Ramos (cell line): ENCODE measurements around the gene FAM181A.

ENCODE experiments used
- in situ Hi-C: fragments of 300-500 bp; cut with MboI; formaldehyde crosslinking; loops from one replicate; pipeline ENCODE4 v1.14.3; 2022; ENCODE audit warnings: low sequenced_read_pairs; ENCODE audit not compliant: unreplicated experiment

FAM181A gene

GRCh38 chr14:93902619-93903307 is 24.4 kb upstream of the FAM181A start:
- in situ Hi-C loops, result no loop called here

- in situ Hi-C loops, result no loop called here
These were observed 23.6 kb upstream of the FAM181A start for GRCh38 chr14:93903342-93904184.

DNA sequence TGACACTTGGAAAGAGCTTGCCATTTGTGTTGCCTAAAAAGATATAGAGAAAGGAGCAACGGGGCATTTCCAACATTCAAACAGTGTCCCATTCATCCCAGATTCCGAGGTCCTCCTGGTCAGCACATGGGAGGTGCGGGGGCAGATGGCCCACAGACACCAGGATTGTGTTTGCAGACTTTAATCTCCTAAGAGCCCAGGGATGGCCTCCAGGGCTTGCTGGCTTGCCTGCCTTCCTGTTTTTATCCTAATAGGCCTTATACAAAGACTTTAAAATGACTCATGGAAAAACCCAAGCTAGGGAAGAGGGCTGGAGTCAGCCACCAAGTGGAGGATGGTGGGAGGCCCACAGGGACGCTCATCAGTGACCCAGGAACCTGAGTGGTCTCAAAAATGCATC is 21.5 kb upstream of the FAM181A start:
- in situ Hi-C loops, result no loop called here

DNA sequence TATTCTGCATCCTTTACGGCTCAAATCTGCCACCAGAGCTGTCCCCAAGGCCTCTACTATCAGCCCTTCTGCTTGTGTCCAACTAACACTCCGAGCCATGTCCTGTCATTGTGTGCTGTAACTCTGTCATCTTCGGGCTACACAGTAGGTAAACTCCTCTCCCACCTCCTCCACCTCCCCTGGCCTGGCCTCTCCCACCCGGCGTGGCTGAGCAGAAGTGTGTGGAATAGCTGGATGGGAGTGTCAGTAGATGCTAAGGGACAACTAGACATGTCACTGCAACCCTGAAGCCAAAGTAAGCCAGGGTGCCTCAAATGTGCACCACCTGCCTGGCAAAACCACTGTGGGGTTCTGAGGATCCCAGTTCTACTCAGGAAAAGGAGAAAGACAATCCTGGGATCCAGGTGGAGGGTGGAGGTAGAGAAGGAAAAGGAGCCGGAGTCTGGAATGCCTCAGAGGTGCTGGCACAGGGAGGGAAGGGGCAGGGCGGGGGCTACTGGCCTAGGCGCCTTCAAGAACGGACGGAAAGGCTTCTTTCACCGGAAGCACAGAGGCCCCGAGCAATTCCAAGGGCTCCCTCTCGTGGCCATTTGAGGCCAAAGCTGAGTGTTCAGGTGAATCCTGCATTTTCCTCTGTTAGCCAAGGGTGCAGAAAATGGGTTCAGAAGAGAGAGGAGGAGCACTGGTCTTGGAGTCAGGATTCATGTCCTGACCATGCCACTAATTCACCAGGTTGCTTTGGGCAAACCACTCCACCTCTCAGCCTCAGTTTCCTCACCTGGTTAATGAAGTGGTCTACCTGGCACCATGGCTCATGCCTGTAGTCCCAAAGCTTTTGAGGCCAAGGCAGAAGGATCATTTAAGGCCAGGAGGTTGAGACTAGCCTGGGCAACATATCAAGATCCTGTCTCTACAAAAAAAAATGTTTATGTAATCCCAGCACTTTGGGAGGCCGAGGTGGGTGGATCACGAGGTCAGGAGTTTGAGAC is 20.5 kb upstream of the FAM181A start:
- in situ Hi-C loops, result no loop called here

- in situ Hi-C loops, result no loop called here
These were observed 17.6 kb upstream of the FAM181A start for GRCh38 chr14:93909429-93910128.

DNA sequence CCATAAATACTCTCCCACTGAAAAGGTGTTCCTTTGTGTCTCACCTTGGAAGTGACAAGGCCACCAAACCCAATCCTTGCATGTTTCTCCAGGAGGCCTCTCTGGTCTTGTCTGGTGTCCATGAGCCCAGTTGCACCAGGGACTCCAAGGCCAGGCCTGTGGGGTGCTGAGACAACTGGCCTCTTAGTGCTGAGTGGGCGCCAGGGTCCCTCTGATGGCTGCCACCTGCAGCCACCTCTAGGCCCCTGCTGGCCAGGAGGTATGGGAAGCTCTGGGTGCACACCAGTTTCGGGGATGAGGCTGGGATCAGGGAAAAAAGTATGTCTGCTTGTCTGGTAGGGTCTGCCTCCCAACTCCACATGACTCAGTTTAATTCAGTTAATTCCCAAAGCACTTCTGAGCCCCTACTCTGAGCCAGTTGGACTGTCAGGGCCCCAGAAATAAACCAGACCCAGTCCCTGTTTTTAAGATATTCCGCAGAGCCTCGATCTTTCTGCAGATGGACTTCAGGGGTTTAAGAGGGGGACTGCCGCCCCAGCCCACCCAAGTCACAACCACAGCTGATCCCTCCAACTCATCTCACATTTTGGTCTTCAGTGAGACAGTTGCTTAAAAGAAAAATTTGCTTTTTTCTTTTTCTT is 15.0 kb upstream of the FAM181A start:
- in situ Hi-C loops, result no loop called here

- in situ Hi-C loops, result no loop called here
These were observed 14.4 kb upstream of the FAM181A start for GRCh38 chr14:93912782-93913181.

DNA sequence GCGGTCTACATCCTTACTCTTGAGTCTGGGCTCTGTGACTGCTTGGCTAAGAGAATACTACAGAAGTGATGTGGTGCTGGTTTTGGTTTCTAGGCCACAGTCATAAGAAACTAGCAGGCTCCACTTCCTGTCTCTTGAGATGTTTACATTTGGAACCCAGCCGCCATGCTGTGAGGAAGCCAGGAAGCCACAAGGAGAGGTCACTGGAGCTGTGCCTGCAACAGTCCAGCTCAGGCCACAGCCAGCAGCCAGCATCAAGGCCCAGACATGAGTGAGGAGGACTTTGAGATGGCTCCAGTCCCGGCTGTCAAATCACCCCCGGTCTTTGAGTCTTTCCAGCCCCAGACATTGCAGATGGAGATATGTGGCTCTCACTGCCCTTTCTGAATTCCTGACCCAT is 12.9 kb upstream of the FAM181A start:
- in situ Hi-C loops, result no loop called here

GRCh38 chr14:93915070-93915705 is 12.0 kb upstream of the FAM181A start:
- in situ Hi-C loops, result no loop called here

GRCh38 chr14:93915800-93916199 is 11.3 kb upstream of the FAM181A start:
- in situ Hi-C loops, result no loop called here

GRCh38 chr14:93916498-93916897 is 10.6 kb upstream of the FAM181A start:
- in situ Hi-C loops, result no loop called here

GRCh38 chr14:93917141-93917540 is 10.0 kb upstream of the FAM181A start:
- in situ Hi-C loops, result no loop called here

GRCh38 chr14:93921001-93921806 is 5.9 kb upstream of the FAM181A start:
- in situ Hi-C loops, result no loop called here

GRCh38 chr14:93923626-93924025 is 3.5 kb upstream of the FAM181A start:
- in situ Hi-C loops, result no loop called here

DNA sequence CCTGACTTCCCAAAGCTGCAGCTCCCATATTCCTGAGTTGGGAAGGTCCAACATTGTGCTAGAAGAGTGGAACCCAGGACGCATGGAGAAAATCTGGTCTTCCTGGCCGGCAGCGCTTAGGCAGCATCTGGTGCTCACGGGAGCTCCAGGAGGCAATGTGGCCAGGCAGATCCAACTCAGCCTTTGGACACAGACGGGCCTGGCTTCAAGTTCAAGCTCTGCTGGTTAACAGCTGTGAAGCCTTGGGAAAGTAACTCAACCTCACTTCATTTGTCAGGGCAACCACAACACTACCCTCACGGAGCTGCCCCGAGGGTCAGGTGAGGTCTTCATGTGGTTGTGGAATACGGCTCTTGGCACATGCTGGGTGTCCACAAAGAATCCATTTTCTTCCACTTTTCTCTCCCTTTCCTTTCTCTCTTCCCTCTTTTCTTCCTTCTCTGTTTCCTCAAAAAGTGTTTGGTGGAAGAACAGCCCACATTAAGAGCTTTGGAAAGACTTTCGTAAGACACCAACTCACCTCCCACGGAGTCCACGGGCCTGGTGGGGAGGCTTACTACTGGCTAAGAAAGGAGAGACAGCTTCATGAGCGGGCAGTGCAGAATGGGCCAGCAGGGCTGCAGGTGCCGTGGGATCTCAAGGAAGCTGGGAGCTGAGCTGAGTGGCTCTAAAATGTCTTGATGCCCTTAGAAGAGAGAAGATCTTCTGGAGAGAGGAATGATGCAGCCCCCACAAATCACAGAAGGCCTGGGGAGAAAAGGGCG is 2.4 kb upstream of the FAM181A start:
- in situ Hi-C loops, result no loop called here

- in situ Hi-C loops, result no loop called here
These were observed 1.7 kb upstream of the FAM181A start for GRCh38 chr14:93925374-93925895.

GRCh38 chr14:93926245-93926872 is 785 bp upstream of the FAM181A start:
- in situ Hi-C loops, result no loop called here
